Endometrial microvascular endothelial cells (primary cell): ENCODE results near the gene ATP8B3. TPM values are rescaled to one million over a fixed set of nuclear protein-coding genes. Genes with fewer than 3 reads are reported as not detected.

Source experiments
- in situ Hi-C: cut with HindIII; loops from 2 replicates; pipeline ENCODE4 v1.10.0; 2017; ENCODE audit warnings: low sequenced_read_pairs, low pct_unique_long_range_greater_than_20kb; ENCODE audit errors: inconsistent ontology term
- total RNA-seq: library from RNA; depleted of rRNA; stranded (reverse); fragments of >200 nt; gene quantifications from one replicate; pipeline ENCODE4 v1.2.3, GENCODE V29; 2015; ENCODE audit errors: inconsistent ontology term

The ATP8B3 gene
- total RNA-seq, 1 donor from 2014 or later, result 2.0 TPM

DNA sequence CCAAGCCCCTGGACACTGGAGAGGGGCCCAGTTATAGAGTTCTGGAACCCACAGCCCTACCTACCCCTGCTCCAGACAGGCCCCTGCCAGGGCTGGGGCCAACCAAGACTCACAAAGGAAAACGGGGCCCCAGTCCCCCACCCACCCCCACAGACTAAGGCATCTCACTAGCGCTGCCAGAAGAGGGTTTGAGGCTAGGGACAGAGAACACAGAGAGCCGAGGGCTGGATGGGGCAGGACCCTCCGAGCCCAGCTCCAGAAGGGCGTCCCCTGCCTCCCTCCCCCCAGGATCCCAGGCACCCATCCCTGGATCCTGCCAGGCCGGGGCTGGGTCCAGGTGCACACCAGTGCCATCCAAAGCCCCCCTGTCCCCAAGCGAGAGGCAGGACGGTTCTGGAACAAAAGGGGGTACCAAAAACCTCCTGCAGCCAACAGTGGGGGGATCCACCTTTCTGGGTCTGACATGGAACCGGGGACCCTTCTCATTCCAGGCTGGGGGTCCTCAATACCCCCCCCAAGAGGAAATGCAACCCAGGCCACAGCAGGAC, 40.6 kb upstream of the ATP8B3 start:
- in situ Hi-C loops, result no loop called here

DNA sequence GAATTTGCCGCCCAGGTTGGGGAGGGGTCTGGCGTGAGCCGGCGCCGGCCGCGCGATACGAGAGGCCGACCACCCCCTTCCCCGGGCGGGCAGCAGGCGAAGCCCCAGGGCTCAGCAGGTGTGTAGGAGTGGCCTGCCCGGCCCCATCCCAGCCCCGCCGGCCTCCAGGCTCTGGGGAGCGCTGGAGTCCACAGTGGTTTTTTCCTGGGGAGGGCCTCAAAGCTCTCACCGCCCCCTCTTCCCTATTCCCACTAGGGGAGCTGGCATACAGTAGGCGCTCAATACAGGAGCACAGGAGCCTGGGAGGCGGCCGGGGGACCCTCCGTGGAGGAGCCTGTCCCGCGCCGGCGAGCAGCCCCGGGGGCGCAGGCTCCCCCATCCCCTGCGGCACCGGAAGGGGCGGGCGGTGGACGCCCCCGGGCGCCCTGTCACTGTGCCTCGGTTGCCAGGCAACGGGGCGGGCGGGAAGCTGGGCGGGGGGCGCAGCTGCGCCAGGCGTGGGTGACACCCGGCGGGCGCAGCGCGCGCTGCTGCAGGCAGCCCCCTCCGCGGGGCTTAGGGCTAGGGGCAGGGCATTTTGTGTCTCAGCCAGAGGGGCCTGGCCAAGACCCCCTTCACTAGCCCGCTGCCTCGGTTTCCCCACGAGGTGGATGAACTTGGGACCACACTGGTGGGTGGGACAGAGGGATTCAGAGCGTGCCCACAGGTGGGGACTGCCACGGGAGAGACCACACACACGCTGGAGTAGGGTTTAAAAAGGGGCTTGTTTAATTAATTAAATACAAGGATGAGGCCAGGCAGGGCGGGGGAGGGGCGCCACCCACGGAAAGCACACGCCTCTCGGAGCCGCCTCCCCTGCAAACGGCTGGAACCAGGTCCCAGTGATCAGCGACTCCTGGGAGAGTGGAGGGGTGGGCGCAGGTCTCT, 39.8 kb upstream of the ATP8B3 start:
- in situ Hi-C loops, result no loop called here

DNA sequence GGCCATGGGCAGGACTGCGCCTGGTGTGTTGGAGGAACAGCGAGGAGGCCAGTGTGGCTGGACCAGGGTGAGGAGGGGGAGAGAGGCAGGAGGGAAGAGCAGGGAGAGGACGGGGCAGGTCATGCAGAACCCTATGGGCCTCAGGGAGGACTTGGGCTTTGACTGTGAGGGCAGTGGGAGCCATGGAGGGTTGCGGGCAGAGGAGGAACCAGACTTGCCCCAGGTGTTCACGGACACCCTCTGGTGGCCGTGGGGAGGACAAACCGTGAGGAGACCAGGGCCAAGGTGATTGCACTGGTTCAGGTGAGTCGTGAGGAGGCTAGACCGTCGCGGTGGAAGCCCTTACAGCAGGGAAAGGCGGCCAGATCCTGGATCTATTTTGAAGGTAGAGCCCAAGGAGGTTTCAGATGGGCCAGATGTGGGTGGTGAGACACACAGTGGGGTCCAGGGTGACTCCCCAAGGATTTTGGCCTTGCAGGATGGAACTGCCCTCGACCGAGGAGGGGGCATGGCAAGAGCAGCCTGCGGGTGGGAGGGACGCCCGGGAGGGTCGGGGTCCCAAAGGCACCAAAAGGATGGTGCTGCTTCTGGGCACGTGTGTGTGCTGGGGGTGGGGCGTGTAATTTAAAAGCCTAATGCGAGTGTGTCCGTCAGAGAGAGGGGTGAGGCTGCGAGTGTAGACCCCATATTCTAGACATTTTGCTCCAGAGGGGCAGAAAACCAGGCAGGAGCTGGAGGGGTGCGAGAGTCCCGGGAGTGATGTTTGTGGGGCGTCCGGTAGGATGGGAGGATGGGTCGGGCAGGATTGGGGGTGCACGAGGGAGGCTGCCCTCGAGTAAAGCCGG, 39.0 kb upstream of the ATP8B3 start:
- in situ Hi-C loops, result no loop called here

DNA sequence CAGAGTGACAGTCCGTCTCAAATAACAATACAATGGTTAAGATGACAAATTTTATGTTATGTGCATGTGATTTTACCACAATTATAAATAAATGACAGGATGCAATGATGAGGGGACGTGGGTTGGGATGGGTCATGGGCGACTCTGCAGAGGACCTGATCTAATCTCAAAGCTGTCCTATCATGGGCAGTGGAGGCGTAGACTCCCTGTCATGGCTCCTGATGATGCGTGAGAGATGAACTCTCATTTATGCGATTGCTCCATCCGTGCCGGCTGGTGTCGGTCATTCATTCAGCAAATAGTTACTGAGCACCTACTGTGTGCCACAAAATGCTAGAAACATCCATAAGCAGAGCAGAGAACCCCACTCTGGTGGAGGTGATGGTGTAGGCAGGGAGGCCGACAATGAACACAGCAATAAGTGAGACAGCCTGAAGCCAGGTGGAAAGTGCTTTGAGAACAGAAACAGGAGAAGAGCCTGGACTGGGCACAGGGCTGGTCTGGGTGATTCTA, 37.9 kb upstream of the ATP8B3 start:
- in situ Hi-C loops, result no loop called here

DNA sequence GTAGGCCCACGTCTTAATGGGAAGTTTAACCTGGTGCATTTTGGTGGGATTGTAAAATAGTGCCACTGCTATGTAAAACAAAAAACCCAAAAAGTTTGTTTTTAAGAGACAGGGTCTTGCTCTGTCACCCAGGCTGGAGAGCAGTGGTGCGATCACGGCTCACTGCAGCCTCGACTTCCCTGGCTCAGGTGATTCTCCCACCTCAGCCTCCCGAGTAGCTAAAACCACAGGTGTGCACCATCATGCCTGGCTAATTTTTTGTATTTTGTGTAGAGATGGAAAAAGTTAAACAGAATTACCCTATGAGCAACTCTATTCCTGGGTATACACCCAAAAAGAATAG, 37.0 kb upstream of the ATP8B3 start:
- in situ Hi-C loops, result no loop called here

DNA sequence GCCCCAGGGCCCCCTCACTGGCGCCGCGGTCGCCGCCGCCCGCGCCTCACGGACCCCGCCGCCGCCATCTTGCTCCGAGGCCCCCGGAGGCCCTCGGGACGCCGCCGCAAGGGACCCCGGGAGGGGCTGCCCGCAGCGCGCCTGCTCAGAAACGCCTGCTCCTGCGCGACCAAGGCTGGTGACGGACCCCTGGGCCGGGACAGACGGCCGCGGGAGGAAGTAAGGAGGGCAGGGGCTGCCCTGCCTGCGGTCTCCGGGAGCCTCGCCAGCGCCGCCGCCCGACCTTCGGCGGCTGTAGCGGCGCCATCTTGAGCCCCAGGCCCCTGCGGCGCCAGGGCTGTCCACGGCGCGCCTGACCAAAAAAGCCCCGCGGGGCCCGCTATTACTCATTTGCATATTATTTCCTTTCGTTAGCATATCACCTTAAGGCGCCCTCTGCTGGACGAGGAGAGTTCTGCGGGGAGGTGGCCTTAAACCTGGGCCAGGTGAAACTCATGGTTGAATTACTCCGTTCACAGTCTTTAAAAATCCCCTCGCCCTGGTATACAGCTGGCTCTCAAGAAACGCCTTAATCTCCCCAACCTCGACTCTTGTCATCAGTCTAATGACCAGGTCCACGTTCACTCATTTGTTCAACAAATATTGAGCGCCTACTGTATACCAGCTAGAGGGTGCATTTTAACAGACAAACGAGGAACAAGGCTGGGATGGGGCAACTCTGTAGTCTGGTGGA, 36.5 kb upstream of the ATP8B3 start, which contains the start of gene REXO1:
Gene REXO1, minus strand, starts transcription at position 85 of the 733 bp plus-strand sequence. CDS start 125 bp downstream, outside the sequence.
- in situ Hi-C loops, result no loop called here

DNA sequence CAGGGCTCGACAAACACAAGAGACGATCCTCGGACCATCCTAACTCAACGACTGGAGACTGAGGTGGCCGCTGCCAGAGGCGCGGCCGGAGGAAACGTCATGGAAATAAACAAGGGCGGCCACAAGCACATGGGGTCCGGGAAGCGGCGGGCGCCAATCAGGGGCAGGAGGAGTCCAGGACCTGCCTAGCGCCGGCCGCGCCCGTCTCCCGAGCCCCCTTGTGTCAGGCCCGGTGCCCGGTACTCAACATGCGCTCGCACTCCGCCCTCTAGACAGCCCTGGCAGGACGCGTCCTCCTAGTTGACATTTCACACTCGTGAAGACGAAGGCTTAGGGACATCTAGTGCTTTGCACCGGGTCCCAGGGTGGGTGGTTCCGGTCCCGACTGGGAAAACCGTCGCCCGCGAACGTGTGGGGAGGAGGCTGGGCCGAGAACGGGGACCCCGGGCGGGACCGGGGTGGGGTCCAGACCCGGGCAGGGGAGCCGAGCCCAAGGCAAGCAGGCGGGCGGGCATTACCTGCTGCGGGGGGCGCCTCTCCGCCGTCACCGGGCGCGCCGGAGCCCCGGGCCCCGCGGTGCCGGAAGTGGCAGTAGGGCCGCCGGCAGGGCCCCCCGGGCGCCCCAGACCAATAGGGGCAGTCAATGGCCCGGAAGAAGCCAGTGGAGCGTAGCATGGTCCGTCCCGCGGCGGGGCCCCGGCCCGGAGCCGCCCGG, 35.8 kb upstream of the ATP8B3 start:
- in situ Hi-C loops, result no loop called here

DNA sequence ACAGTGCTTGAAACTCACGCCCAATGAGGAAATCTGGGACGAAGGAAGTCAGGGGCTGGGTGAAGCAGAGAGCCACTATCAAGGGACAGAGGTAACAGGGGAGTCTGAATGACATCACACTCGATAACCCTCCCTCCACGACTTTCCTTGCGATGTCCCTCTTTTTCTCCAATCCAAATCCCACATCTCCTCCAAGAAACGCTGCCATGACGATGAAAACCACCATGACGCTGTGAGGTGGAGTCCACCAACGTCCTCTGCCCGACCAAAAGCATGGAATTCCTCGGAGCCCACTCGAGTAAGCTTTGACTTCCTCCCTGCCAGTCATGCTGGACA, 35.2 kb upstream of the ATP8B3 start:
- in situ Hi-C loops, result no loop called here

DNA sequence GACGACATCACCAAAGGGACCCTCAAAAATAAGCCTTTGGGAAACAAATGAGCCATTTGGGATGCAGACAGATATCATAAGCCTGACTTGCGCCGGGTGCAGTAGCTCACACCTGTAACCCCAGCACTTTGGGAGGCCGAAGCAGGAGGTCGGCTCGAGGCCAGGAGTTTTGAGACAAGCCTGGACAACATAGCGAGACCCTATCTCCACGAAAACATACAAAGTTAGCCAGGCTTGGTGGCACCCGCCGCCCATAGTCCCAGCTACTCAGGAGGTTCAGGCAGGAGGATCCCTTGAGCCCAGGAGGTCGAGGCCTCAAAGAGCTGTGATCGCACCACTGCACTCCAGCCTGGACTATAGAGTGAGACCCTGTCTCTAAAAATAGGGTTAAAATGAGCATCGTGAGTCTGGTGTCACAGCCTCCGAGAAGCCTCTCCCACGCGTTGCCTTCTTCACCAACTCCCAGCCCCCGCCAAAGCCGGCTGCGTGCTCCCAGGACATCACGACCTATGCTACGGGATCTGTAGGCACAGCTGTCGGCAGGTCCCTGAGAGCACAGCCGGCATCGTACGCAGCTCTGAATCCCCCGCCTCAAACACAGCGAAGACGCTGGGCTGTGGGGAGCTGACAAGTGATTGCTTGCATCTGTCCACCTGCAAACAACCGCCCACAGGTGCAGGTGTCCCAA, 34.6 kb upstream of the ATP8B3 start:
- in situ Hi-C loops, result no loop called here

DNA sequence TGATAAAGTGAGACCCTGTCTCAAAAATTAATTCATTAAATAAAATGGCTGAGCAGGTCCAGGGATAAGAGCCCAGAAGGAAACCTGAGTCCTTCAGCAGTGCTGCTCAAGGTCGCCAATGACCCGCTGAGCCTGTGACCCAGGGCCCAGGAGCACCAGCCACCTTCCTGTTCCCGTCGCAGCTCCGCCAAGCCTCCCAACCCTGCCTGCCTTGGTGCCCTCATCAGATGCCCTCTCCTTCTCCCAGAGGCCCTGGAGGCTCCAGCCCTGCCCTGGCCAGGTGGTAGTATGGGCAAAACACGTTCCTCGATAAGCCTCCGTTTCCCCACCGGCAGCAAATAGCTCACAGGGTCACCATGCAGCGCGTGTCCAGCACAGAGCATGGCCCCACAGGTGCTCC, 33.6 kb upstream of the ATP8B3 start:
- in situ Hi-C loops, result no loop called here

DNA sequence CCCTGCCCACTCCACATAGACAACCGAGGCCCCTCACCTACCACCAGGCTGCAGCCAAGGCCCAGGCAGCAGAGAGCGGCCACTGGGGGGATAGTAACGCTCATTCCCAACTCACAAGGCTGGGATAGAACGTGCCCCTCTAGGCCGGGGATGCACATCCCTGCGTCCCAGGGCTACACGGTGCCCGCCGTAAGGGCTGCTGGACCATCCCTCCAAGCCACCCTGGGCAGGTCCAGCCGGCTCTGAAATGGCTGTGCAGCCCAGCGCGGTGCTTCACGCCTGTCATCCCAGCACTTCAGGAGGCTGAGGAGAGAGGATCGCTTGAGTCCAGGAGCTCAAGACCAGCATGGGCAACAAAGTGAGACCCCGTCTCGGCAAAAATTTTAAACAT, 33.0 kb upstream of the ATP8B3 start:
- in situ Hi-C loops, result no loop called here

DNA sequence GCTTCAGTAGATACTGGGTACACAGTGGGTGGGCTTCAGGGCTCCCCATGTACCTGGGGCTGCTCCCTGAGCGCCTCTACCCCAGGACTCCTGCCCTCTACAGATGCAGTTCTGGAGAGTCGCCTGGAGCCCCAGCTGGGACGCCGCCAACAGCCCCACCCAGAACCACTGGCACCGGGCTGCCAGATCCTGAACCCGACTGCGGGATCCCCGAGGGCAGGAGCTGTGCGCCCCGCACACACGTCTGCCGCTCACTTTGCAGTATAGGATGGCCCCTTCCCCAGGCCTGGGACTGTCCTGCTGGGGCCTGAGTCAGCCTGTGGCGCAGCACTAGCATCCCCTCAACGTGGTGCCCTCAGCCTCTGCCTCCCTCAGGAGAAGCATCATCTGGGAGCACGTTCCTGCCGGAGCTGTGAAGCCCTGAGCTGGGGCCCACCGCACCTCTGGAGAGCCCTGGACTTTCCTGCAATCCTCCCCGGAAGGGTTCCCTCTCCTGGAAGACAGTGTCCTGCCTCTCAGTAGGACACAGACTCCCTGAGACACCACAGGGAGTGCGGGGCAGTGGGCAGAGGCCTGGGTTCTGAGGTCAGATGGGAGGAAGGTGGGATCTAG, 32.5 kb upstream of the ATP8B3 start:
- in situ Hi-C loops, result no loop called here

DNA sequence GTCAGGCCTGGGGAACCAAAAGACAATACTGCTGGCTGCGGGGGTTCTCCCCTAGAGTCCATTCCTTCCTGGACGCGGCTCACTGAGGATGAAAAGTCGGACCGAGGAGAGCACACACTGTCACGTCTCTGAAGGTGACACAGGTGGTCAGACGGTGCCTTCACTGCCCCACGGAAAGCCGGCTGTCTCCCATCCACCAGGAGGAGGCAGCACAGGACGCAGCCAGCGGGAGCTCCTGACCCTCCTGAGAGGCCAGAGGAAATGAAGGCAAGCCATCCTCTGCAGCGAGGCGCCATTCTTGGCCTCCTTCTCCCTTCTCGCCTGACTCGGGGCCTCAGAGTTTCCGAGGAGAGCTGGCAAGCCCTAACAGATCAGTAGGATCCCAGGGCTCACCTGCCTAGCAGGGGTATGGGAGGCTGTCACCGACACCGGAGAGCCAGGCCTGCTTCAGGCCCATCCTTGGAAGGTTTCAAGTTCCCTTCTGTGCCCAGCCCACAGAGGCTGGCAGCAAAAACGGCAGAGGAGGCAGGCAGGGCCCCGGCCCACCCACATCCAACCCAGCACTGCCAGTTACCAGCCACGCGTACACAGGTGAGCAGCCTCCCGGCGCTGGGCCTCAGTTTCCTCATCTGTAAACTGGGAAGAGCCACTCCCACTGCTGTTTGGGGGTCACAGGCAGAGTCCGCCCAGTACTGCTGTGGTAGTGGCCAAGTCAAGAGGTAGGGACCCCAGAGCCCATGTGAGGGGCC, 31.7 kb upstream of the ATP8B3 start:
- in situ Hi-C loops, result no loop called here

DNA sequence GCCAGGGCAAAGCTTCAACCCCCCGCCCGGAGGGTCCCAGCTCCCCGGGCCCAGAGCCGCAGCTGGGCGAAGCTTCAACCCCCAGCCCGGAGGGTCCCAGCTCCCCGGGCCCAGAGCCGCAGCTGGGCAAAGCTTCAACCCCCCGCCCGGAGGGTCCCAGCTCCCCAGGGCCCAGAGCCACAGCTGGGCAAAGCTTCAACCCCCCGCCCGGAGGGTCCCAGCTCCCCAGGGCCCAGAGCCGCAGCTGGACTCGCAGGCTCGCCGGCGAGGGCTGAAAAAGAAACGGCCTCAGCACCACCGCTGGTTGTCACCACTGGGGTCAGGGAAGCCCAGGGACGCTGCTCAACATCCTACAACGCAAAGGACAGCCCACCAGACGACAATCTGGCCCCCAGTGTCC, 31.0 kb upstream of the ATP8B3 start:
- in situ Hi-C loops, result no loop called here

DNA sequence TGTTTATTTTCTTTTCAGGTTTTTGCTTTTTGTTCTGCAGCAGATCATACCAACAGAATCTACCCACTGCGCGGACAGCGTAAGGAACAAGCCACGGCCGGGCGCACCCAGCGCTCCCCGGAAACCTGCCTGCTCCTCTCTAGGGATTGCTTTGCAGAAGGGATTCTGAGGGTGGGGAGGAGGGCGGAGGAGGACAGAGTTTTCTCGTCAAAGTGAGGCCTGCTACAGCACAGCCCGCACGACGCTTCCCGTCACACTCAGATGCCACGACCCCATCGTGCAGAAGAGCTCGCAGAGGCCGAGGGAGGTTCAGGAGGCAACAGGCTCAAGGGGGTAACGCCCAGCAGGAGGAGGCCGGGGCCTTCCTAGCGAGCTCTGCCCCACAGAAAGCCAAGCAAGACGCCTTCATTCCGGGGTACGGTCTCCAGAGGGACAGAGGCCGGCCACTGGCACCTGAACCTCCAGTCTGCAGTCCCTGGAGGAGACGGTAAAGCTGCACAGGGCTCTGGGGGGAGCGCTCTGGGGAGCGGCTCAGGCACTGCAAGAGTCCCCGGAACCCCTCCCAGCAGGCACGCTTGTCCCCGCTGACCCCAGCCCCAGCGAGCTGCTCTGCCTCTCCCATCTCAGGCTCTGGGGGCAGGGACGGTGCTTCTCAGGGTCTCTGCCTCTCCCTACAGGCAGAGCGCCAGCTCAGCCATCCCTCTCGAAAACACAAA, 29.3 kb upstream of the ATP8B3 start:
- in situ Hi-C loops, result no loop called here

DNA sequence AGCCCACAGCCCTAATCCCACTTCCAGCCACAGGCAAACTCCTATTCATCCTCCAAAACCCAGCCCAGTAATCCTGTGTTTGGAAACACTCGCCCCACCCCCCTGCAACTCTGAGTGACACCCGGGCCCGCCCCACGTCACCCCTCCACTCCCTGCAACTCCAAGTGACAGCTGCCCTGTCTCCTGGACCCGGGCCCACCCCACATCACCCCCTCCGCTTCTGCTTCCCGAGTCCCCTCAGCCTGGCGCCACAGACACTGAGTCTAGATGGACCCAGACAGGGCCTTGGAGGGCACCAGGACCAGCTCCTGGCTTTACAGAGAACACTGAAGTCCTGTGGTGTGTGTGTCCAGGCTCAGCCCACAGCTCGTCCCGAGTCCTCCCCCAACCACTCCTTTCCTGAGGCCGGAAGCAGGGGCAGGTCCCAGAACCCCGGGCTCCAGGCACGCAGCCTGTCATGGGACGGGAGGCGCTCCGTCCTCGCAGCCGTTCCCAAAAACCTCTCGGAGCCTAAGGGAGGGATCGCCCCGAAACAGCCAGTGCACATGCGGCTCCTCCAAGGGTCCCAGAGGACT, 28.6 kb upstream of the ATP8B3 start:
- in situ Hi-C loops, result no loop called here
